CD4-positive, alpha-beta T cell treated with Interleukin-15 for 4 hours (primary cell): ENCODE results near the gene C19orf53.
A peak's percentile ranks its signal among the peaks of the same experiment; 100 is the strongest.

ENCODE experiments used
- DNase-seq: peaks from one replicate; pipeline ENCODE4 v3.0.0-alpha.2; 2020; ENCODE audit warnings: low spot score

Gene C19orf53

DNA sequence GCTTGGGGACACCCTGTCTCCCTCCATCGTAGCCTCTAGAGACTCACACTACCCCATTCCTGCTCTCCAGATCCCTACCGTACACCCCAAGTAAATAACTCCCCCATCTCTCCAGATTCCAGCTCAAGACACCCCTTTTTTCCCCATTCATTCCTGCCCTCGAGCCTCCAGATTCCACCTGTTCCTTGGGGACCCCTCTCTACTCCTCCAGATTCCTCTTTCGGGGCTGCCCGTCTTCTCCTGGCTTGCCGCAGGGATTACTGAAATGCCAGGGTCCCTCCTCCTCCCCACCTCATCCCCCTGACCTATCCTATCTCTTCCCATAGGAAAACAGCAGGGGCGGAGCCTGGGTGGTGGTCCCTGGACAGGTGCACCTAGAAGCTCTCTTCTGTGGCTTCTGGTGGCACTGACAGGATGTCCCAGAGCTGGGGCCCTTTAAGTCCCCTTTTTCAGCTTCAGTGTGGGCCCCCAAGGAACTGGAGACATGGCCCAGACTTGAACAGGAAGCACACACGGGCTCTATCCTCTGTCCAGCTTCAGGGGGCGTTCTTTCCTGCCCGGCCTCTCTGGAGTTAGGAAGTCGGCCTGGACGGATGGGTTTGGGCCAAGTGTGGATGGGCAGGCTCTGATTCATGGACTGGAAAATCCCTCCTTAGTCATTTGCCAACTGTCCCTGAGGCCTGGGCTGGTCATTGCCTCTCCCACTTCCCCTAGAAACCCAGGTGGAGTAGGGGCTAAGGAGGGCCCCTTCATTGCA lies 22.2 kb downstream of the C19orf53 start:
- DNase-seq = no peak

DNA sequence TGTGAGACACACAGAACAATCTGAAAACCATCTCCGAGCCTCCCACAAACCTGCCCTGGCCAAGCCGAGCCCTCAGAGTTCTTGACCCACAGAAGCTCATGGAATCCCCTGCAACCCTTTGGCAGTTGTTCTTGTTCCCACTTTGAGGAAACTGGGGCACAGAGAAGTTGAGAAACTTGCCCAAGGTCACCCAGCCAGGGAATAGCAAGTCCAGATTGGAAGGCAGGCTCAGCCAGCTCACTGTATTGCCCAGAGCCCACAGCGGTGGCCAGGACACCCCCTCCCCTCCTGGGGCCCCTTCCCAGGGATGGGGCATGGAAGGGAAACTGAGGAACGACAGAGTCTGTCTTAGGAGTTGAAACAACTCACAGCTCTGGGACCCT lies 22.8 kb downstream of the C19orf53 start:
- no peak for DNase-seq

DNA sequence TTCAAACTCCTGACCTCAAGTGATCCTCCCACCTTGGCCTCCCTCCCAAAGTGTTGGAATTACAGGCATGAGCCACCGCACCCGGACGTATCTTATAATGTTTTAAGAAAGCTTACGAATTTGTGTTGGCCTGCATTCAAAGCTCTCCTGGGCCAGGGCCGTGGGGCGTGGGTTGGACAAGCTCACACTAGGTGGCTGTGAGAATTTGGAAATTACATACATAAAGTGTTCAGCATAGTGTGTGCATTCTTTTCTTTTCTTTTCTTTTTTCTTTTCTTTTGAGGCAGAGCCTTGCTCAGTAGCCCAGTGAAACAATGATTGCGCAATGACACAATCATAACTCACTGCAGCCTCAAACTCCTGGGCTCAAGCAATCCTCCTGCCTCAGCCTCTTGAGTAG lies 23.6 kb downstream of the C19orf53 start:
- no peak for DNase-seq

DNA sequence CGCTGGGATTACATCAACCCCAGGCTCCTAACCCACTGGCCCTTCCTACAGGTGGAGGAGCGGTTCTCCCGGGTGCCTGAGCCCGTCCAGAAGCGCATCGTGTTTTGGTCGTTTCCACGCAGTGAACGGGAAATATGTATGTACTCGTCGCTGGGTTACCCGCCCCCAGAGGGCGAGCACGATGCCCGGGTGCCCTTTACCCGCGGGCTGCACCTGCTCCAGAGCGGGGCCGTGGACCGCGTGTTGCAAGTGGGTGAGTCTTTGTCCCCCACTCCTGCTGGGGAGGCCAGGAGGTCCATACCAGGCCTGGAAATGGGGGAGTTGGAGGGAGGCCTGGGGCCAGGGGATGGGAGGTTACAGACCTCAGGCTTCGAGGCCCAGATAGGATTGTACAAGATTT lies 25.4 kb downstream of the C19orf53 start:
- no peak for DNase-seq

DNA sequence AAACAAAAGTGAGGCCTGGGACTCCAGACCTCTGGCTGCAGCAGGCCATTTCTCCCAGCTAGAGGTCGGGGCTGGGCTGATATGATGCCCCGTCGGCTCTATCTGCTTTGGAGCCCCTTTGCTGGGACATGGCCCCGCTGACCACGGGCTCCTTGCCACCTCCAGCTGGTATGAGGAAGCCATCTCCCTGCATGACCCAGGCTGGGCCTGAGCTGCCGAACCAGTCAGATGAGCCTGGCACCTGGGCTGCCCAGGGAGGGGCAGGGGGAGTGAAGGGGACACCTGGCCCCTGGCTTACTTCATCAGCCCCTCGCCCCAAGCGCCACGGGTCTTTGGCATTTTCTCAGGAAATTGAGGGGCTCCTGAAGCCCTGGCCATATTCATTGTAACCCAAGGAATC lies 28.8 kb downstream of the C19orf53 start:
- DNase-seq = no peak

DNA sequence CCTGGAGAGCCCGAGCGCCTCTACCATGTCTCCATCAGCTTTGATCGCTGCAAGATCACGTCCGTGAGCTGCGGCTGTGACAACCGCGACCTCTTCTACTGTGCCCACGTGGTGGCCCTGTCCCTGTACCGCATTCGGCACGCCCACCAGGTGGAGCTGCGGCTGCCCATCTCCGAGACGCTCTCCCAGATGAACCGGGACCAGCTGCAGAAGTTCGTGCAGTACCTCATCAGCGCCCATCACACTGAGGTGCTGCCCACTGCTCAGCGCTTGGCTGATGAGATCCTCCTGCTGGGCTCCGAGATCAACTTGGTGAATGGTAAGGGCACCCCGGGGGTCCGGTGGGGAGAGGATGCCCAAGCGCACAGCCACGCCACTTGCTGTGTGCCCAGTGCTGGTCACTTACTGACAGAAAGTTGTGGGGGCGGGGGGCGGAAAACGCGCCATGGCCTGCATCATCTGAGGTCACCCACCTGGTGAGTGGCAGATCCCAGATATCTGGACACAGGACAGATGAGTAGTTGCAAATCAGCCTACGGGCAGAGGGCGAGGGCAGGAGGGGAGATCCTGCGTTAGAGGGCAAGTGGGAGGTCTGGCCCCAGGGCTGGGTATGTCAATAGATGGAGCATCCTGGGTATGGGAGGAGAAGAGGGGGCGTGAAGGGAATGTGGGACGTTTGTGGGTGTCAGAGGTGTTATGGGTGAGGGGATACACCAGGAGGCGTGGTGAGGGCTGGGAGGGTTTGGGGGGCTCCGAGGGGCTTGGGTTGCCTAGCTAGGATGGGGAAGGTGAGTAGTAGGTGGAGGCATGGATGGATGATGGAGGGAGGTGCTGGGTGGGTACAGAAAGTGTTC lies 30.8 kb downstream of the C19orf53 start:
- no peak for DNase-seq

DNA sequence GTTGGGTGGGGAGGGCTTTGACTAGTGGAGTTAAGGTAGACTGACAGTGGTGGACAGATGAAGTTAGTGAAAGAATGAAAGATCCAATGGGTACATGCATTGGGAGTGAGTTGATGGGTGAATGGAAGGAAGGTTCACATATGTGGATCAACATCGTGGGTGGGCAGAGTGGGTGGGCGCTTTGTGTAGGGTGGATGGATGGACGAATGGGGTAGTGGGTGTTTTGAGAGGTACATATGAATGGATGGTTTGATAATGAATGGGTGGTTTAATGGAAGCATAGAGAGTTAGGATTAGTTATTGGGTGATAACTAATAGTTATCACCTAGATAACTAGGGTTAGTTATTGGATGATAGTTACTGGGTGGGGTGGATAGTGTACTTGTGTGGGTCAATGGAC lies 32.5 kb downstream of the C19orf53 start:
- DNase-seq = no peak

DNA sequence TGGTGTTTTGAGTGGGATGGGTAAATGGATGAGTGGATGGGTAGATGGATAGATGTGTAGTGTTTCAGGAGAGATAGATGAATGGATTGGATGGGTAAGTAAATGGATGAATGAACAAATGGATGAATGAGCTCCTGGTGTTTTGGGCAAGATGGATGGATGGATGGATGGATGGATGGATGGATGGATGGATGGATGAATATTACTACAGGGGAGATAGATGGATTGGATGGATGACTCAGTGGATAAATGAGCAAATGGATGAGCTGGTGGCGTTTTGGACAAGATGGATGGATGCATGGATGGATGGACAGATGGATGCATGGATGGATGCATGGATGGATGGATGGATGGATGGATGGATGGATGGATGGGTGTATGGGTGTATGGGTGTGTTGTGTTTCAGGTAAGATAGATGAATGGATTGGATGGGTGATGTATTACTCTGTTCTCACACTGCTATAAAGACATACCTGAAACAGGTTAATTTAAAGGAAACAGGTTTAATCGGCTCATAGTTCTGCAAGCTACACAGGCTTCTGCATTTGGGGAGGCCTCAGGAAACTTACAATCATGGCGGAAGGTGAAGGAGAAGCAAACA lies 33.3 kb downstream of the C19orf53 start:
- DNase-seq = no peak

DNA sequence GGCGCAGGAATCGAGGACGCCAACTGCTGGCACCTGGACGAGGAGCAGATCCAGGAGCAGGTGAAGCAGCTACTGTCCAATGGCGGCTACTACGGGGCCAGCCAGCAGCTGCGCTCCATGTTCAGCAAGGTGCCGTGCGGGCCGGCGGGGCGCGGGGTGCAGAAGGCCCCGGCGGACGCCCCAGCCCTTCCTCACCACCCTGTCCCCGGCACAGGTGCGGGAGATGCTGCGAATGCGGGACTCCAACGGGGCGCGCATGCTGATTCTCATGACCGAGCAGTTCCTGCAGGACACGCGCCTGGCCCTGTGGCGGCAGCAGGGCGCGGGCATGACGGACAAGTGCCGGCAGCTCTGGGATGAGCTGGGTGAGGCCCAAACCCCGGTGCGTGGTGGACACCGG lies 34.6 kb downstream of the C19orf53 start:
- no peak for DNase-seq

DNA sequence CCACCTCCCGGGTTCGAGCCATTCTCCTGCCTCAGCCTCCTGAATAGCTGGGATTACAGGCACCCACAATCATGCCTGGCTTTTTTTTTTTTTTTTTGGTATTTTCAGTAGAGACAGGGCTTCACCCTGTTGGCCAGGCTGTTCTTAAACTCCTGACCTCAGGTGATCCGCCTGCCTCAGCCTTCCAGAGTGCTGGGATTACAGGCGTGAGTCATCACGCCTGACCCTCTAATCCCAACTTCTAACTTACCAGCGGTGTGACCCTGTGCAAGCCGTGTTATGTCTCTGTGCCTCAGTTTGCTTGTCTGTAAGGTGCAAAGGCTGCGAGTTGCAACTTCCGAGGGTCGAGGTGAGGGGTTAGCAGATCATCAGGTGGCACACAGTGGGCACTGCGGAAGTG lies 38.3 kb downstream of the C19orf53 start:
- no peak for DNase-seq

DNA sequence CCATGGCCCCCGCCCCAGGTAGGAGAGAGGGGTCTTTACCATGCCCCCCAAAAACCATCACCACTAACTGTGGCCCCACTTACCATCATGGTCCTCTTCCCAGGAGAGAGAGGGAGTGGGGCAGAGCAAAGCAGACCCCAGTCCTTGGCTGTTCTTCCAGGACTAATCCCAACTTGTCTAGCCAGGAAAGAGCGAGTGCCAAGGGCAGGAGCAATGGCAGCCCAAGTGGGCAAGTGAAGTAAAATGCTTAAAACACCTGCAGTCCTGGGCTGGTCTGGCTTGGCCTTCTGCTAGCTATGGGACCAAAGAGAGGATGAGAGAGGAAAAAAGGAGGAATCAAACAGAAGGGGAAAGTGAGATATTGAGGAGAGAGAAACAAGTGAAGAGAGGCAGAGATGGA lies 38.9 kb downstream of the C19orf53 start:
- no peak for DNase-seq

DNA sequence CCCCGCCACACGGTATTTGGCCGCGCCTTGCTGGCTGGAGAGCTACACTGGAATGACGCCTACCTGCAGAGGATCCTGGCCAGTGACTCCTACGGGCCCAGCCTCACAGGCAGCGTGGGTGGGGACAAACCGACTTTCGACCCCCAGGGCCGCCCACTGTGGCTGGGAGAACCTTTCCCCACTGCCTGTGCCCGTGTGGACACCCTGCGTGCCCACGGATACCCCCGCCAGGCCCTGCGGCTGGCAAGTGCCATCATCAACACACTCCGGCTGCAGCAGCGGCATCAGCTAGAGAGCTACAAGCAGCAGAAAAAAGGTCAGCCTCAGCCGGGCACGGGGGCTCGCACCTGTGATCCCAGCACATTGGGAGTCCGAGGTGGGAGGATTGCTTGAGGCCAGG lies 40.3 kb downstream of the C19orf53 start:
- DNase-seq = no peak

DNA sequence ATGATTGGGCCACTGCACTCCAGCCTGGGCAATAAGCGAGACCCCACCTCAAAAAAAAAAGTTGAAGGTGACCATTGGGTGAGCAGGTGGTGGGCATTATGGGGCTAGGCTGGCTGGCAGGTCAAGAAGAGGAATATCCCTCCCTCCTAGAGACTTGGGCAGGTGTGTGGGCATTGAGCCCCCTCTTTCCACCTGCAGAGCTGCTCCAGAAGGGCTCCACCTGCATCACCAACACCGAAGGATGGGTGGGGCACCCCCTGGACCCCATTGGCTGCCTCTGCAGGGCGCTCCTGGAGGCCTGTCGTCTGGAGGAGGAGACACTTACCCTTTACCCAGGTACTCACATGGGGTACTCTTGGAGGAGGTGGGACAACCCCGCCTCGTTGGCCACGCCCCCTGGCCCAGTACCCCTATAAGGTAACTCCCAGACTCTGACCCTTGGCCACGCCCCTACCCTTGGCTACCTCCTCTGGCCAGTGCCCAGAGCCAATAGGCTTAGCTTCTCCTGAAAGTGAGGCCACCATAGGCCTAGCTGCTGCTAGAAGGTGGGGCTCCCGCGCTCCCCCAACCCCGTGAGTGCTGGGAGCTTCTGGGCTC lies 42.9 kb downstream of the C19orf53 start:
- DNase-seq = peak; percentile 28

DNA sequence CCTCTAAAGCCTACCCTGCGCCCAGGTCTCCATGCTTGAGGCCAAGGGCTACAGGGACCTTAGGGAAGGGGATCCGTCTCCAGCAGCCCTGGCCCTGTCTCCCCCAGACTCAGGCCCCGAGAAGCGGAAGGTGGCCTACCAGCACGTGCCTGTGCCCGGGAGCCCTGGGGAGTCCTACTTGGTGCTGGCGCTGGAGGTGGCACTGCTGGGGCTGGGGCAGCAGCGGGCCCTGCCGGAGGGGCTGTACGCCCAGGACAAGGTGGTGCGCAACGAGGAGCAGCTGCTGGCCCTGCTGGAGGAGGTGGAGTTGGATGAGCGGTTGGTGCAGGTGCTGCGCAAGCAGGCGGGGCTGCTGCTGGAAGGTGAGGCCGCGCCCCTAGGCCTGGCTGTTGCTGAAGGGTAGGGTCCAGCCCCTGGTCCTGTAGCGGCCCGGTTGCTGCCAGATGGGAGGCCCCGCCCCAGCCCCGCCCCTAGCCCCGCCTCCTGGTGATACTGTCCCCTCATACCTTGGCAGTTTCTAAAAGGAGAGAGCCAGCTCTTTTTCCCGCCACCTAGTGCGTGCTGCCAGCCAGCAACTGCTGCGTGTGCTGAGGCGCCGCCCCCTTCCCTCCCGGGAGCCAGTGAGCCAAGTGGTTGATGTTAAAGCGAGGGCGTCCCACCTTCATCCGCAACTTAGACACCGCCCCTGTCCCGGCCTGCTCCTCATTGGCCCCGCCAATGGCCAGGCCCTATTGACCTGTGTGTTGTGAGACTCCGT lies 43.5 kb downstream of the C19orf53 start:
- DNase-seq = peak; percentile 42

DNA sequence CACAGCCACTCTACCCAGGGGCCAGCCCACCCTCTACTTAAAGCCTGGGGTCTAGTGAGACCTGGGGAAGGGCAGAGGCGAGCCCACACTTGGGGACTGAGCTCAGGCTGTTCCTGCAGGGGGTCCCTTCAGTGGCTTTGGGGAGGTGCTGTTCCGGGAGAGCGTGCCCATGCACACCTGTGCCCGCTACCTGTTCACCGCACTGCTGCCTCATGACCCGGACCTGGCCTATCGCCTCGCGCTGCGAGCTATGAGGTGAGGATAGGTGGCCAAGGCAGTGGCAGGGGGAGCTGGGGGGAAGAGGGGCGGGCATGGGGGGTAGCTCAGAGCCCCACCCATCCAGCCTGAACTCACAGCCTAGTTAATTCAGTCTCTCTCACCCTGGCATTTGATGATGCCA lies 45.0 kb downstream of the C19orf53 start:
- DNase-seq = no peak

DNA sequence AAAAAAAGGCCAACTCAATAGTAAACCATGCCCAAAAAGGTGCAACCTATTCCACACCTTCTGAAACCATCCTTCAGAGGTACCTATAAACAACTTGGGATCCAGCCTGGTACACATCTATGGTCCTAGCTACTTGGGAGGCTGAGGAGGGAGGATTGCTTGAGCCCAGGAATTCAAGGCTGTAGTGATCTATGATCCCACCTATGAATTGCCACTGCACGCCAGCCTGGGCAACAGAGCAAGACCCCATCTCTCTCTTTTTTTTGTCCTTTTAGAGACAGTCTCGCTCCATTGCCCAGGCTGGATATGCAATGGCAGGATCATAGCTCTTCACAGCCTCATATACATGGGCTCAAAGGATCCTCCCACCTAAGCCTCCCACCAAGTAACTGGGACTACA lies 47.0 kb downstream of the C19orf53 start:
- DNase-seq = no peak

DNA sequence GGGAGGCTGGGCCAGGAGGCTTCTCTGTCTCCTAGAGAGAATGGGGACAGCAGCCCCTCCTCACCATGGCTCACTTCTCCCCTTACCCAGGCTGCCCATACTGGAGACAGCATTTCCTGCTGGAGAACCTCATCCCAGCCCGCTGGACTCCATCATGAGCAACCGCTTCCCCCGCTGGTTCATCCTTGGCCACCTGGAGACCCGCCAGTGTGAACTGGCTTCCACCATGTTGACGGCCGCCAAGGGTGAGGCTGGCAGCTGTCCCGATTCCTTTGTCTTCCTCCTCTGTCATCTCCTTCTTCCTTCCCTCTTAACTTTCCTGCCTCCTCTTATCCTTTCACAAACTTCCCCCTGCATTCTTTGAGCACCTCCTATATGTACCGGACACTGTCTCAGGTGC lies 49.0 kb downstream of the C19orf53 start:
- no peak for DNase-seq

DNA sequence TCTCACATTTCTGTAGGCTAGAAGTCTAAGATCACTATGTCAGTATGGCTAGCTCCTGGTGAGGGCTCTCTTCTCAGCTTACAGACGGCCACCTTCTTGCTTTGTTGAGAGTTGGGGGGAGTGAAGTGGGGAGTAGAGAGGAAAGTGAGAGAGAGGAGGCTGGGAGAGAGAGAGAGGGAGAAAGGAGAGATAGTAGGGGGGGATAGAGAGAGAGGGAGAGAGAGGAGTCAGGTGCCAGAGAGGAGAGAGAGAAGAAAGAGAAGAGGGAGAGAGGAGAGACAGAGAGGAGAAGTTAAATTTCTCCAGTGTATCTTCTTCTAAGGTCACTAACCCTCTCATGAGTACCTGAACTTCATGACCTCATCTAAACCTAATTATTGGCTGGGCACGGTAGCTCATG lies 49.6 kb downstream of the C19orf53 start:
- no peak for DNase-seq

DNA sequence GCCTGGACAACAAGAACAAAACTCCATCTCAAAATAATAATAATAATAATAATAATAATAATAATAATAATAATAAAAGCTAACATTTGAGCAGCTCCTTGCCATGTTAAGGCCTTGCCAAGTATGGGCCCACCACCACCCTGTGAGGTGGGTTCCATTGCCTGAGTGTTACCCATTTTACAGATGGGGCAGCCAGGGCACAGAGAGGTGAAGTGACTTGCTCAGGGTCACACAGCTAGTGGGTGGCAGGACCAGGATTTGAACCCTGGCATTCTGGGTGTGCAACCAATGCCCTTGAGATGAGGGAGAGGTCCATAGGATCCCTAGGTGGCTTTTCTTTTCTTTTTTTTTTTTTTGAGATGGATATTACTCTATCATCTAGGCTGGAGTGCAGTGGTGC lies 50.4 kb downstream of the C19orf53 start:
- no peak for DNase-seq

DNA sequence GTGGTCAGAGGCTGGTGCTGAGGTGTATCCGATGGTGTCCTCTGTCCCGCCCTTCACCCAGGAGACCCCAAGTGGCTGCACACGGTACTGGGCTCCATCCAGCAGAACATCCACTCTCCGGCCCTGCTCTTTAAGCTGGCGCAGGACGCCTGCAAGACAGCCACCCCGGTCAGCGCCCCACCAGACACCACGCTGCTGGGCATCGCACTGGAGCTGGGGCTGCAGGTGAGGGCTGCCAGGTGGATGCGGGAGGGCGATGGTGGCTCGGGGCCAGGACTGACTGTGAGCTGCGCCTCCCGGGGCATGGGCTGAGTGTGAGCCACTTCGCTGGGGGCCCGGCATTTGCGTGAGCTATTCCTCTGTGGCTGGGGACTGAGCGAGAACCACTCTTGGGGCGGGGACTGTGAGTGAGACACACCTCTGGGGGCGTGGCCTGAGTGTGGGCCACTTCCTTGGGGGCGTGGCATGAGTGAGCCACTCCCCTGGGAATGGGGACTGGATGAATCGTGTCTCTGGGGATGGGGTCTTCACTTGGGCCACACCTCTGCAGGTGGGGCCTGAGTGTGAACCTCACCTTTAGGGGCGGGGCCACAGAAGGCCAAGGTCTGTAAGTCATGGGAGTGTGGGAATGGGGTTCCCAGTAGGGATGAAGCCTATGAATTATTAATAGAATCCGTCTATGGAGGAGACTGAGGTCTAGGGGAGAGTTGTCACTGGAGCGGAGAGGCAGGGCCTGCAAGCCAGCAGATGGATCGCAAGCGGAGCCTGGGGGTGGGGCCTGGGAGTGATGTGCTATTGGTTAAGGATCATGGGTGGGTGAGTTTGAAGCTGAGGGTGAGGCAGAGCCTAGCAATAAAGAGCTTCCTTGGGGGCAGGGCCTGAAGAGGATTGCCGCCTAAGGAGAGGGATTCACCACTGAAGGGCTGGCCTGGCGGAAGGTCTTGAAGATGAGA lies 51.5 kb downstream of the C19orf53 start:
- DNase-seq = no peak
